Thyroid gland (tissue), 4 donors: Measurements from ENCODE around the gene METTL2B.
"Not testable (repeated sequence)": the region's sequence is repeated elsewhere in the genome, so short reads cannot be mapped to it uniquely, and the experiment has no call there.

Experiments
- CTCF ChIP-seq, 6 experiments: fragments of 200-600 bp in 3 of 6; fragments of 450-650 bp in 3 of 6; sonication (generic) in 3 of 6; IDR thresholded peaks; one replicate each; pipeline ENCODE4 v1.5.1; 2016 to 2019; ENCODE audit warnings: antibody characterized with exemption in 6 of 6, mild to moderate bottlenecking in 2 of 6, inconsistent platforms in 1 of 6, moderate library complexity in 1 of 6
- POLR2A ChIP-seq, 2 donors: fragments of 450-650 bp; IDR thresholded peaks; one replicate each; pipeline ENCODE4 v1.6.1; 2017; ENCODE audit warnings: antibody characterized with exemption in 2 of 2, mild to moderate bottlenecking in 2 of 2, moderate library complexity in 1 of 2

- TF ChIP-seq CTCF (IDR thresholded peaks at IDR 0.05) = not testable (repeated sequence)
- TF ChIP-seq POLR2A (IDR thresholded peaks at IDR 0.05) = peak in 1 of 2 donors; percentile 24
Measured at GRCh38 chr7:128530121-128530854, 53.7 kb downstream of the METTL2B start.
